Dedifferentiated amniotic fluid mesenchymal stem cell (primary cell): Measurements from ENCODE around the gene CLCN1.

Experiments used
- DNase-seq: peaks from one replicate; pipeline ENCODE4 v3.0.0-alpha.2; 2016; ENCODE audit errors: extremely low spot score

CLCN1 gene

GRCh38 chr7:143292876-143293275, 23.0 kb upstream of the CLCN1 start:
- no peak for DNase-seq

DNA sequence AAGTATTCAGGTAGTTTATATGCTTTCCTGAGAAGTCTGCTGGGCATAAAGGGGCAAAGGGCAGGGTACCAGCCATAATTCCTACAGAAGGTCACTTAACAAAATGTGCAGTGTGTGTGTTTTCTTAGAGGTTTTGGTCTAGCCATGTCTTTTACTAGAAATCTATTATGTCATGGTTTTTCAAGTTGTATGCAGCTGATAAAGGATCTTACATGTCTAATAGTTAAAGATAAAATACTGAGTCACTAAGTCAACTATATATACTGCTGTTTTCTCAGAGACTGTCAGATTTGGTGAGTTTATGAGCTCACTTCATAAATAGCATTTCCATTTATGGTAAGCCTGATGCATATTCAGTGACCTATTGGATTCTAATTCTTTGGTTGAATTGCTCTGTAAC, 20.0 kb upstream of the CLCN1 start:
- no peak for DNase-seq

GRCh38 chr7:143296686-143297085, 19.2 kb upstream of the CLCN1 start:
- DNase-seq: no peak

GRCh38 chr7:143299346-143299745, 16.6 kb upstream of the CLCN1 start:
- DNase-seq: no peak

GRCh38 chr7:143299840-143300239, 16.1 kb upstream of the CLCN1 start:
- no peak for DNase-seq

DNA sequence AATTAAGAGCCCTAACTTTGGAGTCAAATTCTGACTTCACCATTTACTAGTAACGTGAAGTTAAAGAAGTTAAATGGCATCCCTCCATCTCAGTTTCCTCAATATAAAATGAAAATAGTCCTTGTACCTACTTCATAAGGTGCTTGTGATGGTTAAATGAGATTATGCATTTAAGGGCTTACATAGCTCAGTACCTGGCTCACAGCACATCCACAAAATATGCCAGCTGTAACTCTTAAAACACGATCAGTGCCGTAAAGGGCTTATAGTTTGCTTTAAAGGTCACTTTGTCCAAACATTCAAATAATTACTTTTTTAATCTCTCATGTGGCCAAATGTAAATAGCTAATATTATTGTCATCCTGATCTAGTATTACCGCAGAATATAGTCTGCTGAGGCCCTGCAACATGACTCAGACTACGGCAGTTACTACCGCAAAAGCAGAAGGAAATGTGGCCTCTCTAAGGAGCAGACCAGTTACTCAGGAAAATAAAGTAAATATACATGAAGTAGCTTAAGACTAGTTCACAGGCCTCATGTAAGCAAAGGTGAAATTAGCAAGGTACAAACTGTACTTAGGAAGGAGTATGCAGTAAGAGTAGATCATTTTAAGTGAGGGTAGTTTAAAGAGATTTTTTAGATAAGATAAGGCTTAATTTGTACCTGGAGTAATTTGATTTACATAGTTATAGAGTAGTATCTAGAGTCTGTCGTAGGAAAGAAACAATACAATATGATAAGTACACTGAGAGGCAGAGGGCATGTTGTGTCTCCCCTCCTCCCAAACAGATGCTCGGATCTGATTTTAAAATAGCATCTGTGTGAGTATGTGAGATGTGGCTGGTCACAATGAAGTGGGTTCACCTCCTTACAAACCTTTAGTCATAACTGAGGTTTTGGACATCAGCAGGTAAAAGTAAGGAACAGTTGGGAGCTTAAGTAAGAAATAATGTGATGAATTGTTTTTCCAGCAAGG, 14.7 kb upstream of the CLCN1 start:
- DNase-seq: no peak

DNA sequence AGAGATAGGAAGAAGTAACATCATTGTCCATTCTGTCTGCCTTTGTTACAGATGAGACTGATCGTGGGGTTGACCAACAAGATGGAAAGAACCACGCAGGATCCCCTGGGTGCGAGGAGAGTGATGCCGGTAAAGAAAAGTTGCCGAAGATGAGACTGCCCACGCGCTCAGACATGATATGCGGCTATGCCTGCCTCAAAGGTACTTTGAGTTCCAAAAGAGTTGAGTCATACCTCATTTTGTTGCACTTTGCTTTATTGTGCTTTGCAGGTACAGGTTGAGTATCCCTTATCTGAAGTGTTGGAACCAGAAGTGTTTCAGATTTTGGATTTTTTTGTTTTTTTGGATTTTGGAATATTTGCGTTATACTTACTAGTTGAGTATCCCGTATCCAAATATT, 12.2 kb upstream of the CLCN1 start:
- DNase-seq: no peak

DNA sequence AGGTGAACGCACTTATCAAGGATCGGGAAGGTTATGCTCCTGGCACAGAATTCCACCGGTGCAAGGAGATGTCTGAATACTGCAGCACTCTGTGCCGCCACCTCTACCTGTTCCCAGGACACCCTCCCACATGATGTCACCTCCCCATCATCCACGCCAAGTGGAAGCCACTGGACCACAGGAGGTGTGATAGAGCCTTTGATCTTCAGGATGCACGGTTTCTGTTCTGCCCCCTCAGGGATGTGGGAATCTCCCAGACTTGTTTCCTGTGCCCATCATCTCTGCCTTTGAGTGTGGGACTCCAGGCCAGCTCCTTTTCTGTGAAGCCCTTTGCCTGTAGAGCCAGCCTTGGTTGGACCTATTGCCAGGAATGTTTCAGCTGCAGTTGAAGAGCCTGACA, 11.0 kb upstream of the CLCN1 start:
- DNase-seq: no peak

- DNase-seq: no peak
These were observed 10.4 kb upstream of the CLCN1 start for GRCh38 chr7:143305423-143306070.

DNA sequence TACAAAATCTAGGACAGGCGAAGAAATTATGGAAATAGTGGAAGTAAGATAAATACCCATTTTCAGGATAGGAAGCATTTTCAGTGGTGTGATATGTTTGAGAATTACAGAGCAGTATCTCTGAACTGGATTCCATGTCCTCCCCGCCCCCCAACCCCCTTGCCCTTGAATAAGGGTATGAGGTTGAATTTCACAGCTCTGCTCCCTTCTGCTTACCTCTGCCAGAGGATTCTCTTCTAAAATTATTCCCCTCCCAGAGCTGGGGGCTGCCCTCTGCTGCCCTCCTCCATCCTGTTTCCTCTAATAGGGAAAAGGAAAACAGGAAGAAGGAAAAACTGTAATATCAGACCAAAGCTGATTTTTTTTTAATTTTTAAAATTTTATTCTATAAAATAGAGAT, 7.3 kb upstream of the CLCN1 start:
- DNase-seq: no peak

DNA sequence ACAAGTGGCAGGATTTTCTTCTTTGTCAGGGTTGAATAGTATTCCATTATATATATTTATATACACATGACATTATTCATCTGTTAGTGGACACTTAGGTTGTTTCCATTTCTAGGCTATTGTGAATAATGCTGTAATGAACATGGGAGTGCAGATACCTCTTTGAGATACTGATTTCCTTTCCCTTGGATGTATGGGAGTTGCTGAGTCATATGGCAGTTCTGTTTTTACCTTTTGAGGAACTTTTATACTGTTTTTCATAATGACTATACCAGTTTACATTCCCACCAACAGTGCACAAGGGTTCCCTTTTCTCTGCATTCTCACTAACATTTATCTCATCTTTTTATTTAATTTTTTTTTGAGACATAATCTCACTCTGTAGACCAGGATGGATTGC, 1.8 kb upstream of the CLCN1 start:
- DNase-seq: no peak

DNA sequence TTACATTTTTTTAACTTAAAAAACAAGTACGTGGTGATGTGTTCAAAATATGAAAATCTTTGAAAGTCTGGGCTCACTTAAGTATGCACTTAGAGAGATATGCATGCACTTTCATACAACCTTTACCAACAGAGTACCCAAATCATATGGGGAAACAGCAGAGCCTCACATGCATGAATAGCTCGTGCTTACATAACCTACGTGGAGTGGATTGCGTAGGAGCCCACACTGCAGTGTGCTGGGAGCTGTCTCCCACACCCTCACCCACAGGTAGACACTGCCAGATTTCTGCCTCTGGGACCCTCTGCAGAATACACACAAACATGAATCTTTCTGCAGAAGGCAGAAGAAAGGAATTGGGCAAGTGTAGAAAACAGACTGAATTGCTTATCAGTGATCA, 581 bp downstream of the CLCN1 start:
- DNase-seq: no peak

GRCh38 chr7:143318661-143319060, 2.8 kb downstream of the CLCN1 start:
- DNase-seq: peak; percentile 21

DNA sequence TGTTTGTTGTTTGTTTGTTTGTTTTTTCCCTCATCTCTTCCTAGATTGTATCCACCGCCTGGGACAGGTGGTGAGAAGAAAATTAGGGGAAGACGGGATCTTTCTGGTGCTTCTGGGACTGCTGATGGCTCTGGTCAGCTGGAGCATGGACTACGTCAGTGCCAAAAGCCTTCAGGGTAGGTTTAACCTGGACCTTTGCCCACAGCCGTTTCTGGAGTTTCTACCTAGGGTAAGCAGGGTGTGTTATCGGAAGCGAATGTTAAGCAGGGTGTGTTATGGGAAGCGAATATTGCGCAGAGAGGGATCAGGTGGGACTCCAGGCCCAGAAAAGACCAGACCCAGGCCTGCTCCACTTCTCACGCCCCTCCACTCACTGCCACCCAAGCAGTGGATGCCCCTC, 4.7 kb downstream of the CLCN1 start:
- no peak for DNase-seq

- DNase-seq: no peak
These were observed 5.3 kb downstream of the CLCN1 start for GRCh38 chr7:143321242-143321641.

DNA sequence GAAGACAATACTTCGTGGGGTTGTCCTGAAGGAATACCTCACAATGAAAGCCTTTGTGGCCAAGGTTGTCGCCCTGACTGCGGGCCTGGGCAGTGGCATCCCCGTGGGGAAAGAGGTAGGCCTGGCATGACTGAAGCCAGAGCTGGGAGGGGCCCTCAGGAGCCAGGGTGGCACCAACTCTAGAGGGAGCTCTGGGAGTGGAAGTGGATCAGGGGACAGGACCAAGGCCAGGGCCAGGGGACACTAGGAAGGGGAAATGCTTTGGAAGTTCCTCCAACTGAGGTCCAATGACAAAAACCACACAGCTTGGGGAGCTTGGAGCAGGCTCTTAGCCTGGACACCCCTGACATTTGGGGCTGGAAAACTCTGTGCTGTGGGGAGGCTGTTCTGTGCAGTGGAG, 5.8 kb downstream of the CLCN1 start:
- no peak for DNase-seq

GRCh38 chr7:143322760-143323633, 7.1 kb downstream of the CLCN1 start:
- no peak for DNase-seq

- no peak for DNase-seq
These were observed 7.7 kb downstream of the CLCN1 start for GRCh38 chr7:143323653-143324052.

- no peak for DNase-seq
These were observed 9.3 kb downstream of the CLCN1 start for GRCh38 chr7:143325240-143325639.

DNA sequence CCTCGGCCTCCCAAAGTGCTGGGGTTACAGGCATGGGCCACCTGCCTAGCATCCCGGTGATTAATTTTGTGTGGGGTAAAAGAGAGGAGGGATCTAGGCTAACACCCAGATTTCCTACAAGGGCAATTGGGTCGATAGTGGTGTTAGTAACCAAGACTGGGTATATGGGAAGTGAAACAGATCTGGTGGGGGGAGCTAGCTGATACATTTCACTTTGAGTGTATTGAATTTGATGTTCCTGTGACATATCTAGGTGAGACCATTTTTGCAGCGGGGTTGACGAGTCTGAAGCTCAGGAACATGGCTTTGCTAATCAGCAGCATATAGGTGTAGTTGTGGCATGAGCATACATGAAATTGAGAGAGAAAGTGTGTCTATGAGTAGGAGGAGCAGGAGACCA, 12.0 kb downstream of the CLCN1 start:
- no peak for DNase-seq

GRCh38 chr7:143329471-143330170, 13.7 kb downstream of the CLCN1 start:
- no peak for DNase-seq
